Measurements from ENCODE around the gene ACP2.

ACP2 gene

DNA sequence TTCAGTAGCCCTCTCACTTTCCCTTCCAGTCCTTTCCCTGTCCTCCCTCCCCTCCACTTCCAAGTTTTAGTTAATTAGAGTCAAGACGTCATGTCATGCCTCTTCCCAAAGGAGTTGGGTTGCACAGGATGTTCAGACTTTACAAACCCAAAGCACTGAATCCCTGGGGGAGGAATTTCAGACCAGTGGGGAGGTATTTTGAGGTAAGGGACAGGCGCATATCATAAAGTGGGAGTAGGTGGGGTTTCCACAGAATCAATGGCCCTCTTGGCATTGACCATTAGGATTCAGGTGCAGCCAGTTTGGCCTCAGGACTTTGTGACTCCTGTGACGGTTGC lies 733 bp upstream of the ACP2 start:
- DNase-seq (ENCODE audit: low spot score) = no peak
- no peak for TF ChIP-seq CTCF (IDR thresholded peaks at IDR 0.05; ENCODE audit: extremely low read depth, missing control alignments)

- TF ChIP-seq CTCF (IDR thresholded peaks at IDR 0.05; ENCODE audit: extremely low read depth, missing control alignments) = no peak
- DNase-seq (ENCODE audit: low spot score) = no peak
Observed at GRCh38 chr11:47248304-47248663, 330 bp downstream of the ACP2 start.

DNA sequence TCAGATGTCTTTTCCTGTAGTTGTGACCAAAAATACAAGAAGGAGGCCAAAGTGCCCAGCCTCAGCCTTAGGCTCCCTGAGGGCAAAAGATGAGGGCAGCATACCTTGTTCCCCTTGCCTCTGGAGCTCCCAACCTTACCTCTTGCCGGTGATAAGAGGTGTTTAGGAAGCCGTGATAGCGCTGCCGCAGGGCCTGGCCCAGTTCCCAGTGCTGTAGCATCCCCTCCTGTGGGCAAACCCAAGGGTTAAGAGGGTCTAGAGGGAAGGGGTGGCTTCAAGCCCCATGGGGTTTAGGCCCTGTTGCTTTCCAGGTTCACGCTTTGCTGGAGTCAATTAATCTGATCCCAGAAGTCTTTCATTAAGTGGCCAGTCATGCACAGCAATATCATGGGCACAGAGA lies 1.1 kb downstream of the ACP2 start:
- TF ChIP-seq CTCF (IDR thresholded peaks at IDR 0.05; ENCODE audit: extremely low read depth, missing control alignments) = no peak
- no peak for DNase-seq (ENCODE audit: low spot score)

DNA sequence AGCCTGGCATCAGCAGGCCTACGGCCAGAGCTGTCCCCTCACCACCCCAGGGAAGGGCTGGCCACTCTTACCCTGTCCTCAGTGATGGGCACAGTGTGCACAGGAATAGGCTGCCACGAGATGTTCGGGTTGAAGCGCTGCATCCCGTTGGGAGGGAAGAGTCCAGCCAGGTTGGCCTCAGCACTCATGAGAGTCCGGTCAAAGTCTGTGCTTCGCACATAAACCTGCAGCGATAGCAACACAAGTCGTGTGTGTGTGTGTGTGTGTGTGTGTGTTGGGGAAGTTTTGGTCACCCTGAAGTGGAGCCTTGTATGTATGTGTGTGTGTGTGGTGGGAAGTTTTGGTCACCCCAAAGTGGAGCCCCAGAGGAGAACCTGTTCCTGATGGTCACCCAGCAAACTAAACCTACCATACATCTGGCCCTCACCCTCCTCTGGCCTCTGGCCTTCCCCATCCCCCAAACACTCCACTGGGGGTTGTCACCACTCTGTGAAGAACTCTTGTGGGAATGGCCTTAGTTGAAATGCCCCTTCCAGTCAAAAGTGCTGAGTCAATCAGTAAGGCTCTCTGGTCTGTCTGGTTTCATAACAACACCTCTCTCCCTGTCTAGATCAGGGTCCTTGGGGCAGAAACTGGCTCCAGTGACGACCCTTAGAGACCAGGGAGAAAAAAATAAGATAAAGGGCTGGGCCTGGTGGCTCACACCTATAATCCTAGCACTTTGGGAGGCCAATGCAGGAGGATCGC lies 2.8 kb downstream of the ACP2 start:
- no peak for DNase-seq (ENCODE audit: low spot score)
- no peak for TF ChIP-seq CTCF (IDR thresholded peaks at IDR 0.05; ENCODE audit: extremely low read depth, missing control alignments)

DNA sequence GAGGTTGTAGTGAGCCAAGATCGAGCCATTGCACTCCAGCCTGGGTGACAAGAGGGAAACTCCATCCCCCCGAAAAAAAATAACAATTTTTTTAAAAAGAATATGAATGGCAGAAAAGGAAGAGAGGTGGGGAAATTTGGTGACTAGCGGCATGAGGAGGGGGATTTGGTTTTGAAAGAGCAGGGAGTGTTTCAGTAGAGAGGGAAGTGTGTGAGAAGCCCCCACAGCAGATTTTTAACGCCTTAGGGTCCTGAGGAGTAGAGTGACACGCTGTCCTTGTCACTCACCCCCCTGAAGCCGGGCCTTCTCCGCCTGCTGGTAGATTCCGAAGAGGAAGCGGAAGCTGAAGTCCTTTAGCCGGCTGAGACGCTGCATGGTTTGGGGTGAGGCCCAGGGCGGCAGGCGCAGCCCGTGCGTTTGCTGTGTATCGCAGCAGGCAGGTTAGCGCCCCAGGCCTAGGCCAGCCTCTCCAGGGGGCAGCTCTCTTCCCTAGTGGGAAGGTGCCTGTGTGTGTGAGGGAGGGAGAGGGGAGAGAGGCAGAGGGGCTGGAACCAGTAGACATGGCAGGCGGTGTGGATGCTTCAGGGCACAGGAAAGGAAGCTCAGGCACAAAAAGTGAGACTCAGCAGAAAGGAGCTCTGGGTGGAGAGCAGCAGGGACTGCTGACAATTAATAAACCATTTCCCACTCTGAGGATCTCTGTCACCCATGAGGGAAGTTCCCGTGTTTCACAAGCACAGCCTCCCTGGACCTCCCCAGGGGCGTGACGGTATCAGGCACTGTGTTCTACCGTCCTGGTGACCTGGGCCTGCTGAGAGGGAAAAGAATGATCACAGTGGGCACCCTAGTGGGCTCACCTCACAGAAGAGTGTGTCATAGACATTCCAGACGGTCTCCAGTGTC lies 3.9 kb downstream of the ACP2 start:
- DNase-seq (ENCODE audit: low spot score) = no peak
- TF ChIP-seq CTCF (IDR thresholded peaks at IDR 0.05; ENCODE audit: extremely low read depth, missing control alignments) = no peak

DNA sequence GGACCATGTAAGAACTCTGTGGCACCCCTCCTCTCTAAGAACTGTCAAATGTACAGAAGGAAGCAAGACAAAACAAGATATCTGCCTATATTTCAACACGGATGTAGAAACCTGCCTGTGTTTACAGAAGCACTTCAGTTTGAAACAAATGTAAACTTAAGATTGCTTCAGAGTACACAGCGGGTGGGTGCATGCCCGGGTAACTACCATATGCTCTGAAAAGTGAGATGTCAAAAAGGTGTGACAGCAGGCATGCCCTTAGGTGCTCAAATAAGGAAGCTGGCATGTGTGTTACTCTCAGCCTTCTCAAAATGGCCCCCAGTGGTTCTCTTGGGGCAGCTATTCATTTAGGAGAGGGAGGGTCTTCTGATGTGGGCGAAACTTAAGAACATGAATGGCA lies 5.2 kb downstream of the ACP2 start:
- TF ChIP-seq CTCF (IDR thresholded peaks at IDR 0.05; ENCODE audit: extremely low read depth, missing control alignments) = no peak
- DNase-seq (ENCODE audit: low spot score) = no peak

- TF ChIP-seq CTCF (IDR thresholded peaks at IDR 0.05; ENCODE audit: extremely low read depth, missing control alignments) = no peak
- no peak for DNase-seq (ENCODE audit: low spot score)
Observed at GRCh38 chr11:47242596-47243192, 5.9 kb downstream of the ACP2 start.

Measured in GM20000 (cell line).